DOHH2 (cell line): Measurements from ENCODE around the gene CDC37.
A peak's percentile ranks its signal among the peaks of the same experiment; 100 is the strongest.

Source experiments
- H3F3A ChIP-seq: fragments of 200-600 bp; sonication (generic), shearing (Covaris generic); 2 replicates; pipeline ENCODE4 v1.6.0; 2016; ENCODE audit warnings: antibody characterized with exemption, mild to moderate bottlenecking; ENCODE audit not compliant: control insufficient read depth, insufficient read depth
- H3K27ac ChIP-seq: fragments of 200-600 bp; sonication (generic); 2 replicates; pipeline ENCODE4 v1.5.1; 2014; ENCODE audit warnings: low read depth, mild to moderate bottlenecking, low read length, moderate library complexity
- H3K27me3 ChIP-seq: fragments of 200-600 bp; sonication (generic); 2 replicates; pipeline ENCODE4 v1.6.1; 2014; ENCODE audit warnings: mild to moderate bottlenecking, low read length, mixed read lengths; ENCODE audit not compliant: control insufficient read depth
- H3K36me3 ChIP-seq: fragments of 200-600 bp; sonication (generic); 2 replicates; pipeline ENCODE4 v1.6.1; 2014; ENCODE audit warnings: mild to moderate bottlenecking, low read length, moderate library complexity, mixed read lengths; ENCODE audit not compliant: control insufficient read depth
- H3K4me1 ChIP-seq: fragments of 200-600 bp; sonication (generic); 2 replicates; pipeline ENCODE4 v1.6.1; 2014; ENCODE audit warnings: mild to moderate bottlenecking, low read length, mixed read lengths; ENCODE audit not compliant: control insufficient read depth
- H3K4me2 ChIP-seq: fragments of 200-600 bp; sonication (generic); 2 replicates; pipeline ENCODE4 v1.6.0; 2014; ENCODE audit warnings: mild to moderate bottlenecking, low read length, moderate library complexity
- H3K4me3 ChIP-seq: fragments of 200-600 bp; sonication (generic); 2 replicates; pipeline ENCODE4 v1.5.1; 2014; ENCODE audit warnings: mild to moderate bottlenecking, low read length, mixed read lengths
- H3K79me2 ChIP-seq: fragments of 200-600 bp; sonication (generic); 2 replicates; pipeline ENCODE4 v1.6.1; 2014; ENCODE audit warnings: mild to moderate bottlenecking, low read length, mixed read lengths; ENCODE audit not compliant: control insufficient read depth
- H3K9me2 ChIP-seq: fragments of 200-600 bp; sonication (generic); replicated peaks from 2 replicates; pipeline ENCODE4 v1.6.1; 2014; ENCODE audit warnings: mild to moderate bottlenecking, low read length, mixed read lengths; ENCODE audit not compliant: control insufficient read depth
- H3K9me3 ChIP-seq: fragments of 200-600 bp; sonication (generic); 2 replicates; pipeline ENCODE4 v1.6.1; 2014; ENCODE audit warnings: antibody characterized with exemption, low read length, mixed read lengths; ENCODE audit not compliant: control insufficient read depth, insufficient read depth
- H4K20me1 ChIP-seq: fragments of 200-600 bp; sonication (generic); 2 replicates; pipeline ENCODE4 v1.6.0; 2014; ENCODE audit warnings: low read depth, mild to moderate bottlenecking, antibody characterized with exemption, low read length, moderate library complexity; ENCODE audit not compliant: control insufficient read depth, insufficient read depth
- CTCF ChIP-seq: fragments of 200-600 bp; sonication (generic); IDR thresholded peaks from one replicate; pipeline ENCODE4 v1.5.1; 2014; ENCODE audit warnings: antibody characterized with exemption, mild to moderate bottlenecking, low read depth, low read length; ENCODE audit not compliant: poor library complexity, severe bottlenecking
- EZH2phosphoT487 ChIP-seq: fragments of 200-600 bp; sonication (generic); IDR thresholded peaks from 2 replicates; pipeline ENCODE4 v1.6.1; 2017; ENCODE audit warnings: borderline replicate concordance, mild to moderate bottlenecking, antibody characterized with exemption, low read length, moderate library complexity, mixed read lengths

The CDC37 gene

GRCh38 chr19:10417541-10418234 is 14.3 kb upstream of the CDC37 start:
- H3K4me3 ChIP-seq = peak overlapping the region; percentile 88

GRCh38 chr19:10416380-10417257 is 13.3 kb upstream of the CDC37 start:
- peaks cover 77% of the 10 kb centered on the region for H3K4me1 ChIP-seq
- H4K20me1 ChIP-seq = peaks cover 5% of the 10 kb centered on the region; the same call in 1 of the 2 replicates
- H3K79me2 ChIP-seq = peaks cover 63% of the 10 kb centered on the region
- H3K9me3 ChIP-seq = peaks cover 4% of the 10 kb centered on the region; the same call in 1 of the 2 replicates
- H3K36me3 ChIP-seq = peaks cover 43% of the 10 kb centered on the region
- H3K27me3 ChIP-seq = no peaks in the 10 kb centered on the region
- peak overlapping the region; percentile 92 for H3K27ac ChIP-seq
- H3K4me2 ChIP-seq = peak overlapping the region; percentile 80
- TF ChIP-seq EZH2phosphoT487 = no peak
- peak; percentile 96 for TF ChIP-seq CTCF
- no peaks in the 10 kb centered on the region for H3K9me2 ChIP-seq
- peak overlapping the region; percentile 88 for H3K4me3 ChIP-seq
- H3F3A ChIP-seq = peaks cover 44% of the 10 kb centered on the region

More at GRCh38 chr19:10417541-10418234, 14.3 kb upstream of the CDC37 start:
- peak overlapping the region; percentile 80 for H3K4me2 ChIP-seq
- no peaks in the 10 kb centered on the region for H3K9me2 ChIP-seq
- no peak for TF ChIP-seq CTCF
- no peak for TF ChIP-seq EZH2phosphoT487
- H4K20me1 ChIP-seq = peaks cover 5% of the 10 kb centered on the region; the same call in 1 of the 2 replicates
- H3K27ac ChIP-seq = peak overlapping the region; percentile 92
- peaks cover 78% of the 10 kb centered on the region for H3K4me1 ChIP-seq
- peaks cover 73% of the 10 kb centered on the region for H3K79me2 ChIP-seq
- peaks cover 4% of the 10 kb centered on the region; the same call in 1 of the 2 replicates for H3K9me3 ChIP-seq
- H3K36me3 ChIP-seq = peaks cover 40% of the 10 kb centered on the region
- peaks cover 41% of the 10 kb centered on the region for H3F3A ChIP-seq
- no peaks in the 10 kb centered on the region for H3K27me3 ChIP-seq

- H3K9me3 ChIP-seq = peaks cover 4% of the 10 kb centered on the region; the same call in 1 of the 2 replicates
- H3K36me3 ChIP-seq = peaks cover 44% of the 10 kb centered on the region
- no peaks in the 10 kb centered on the region for H4K20me1 ChIP-seq
- H3K9me2 ChIP-seq = no peaks in the 10 kb centered on the region
- peak overlapping the region; percentile 90 for H3K27ac ChIP-seq
- H3K4me2 ChIP-seq = peak overlapping the region; percentile 80
- no peaks in the 10 kb centered on the region for H3K27me3 ChIP-seq
- peaks cover 77% of the 10 kb centered on the region for H3K4me1 ChIP-seq
- peaks cover 57% of the 10 kb centered on the region for H3K79me2 ChIP-seq
- peaks cover 49% of the 10 kb centered on the region for H3F3A ChIP-seq
- H3K4me3 ChIP-seq = peak overlapping the region; percentile 88
- TF ChIP-seq EZH2phosphoT487 (no peak), CTCF (no peak)
Measured at GRCh38 chr19:10416083-10416379, 12.7 kb upstream of the CDC37 start.
